HCT116 (cell line): Measurements from ENCODE around the gene DGCR6L. TPM values are rescaled to one million over a fixed set of nuclear protein-coding genes. Genes with fewer than 3 reads are reported as not detected.
"Not testable (repeated sequence)": the region's sequence is repeated elsewhere in the genome, so short reads cannot be mapped to it uniquely, and the experiment has no call there.

Experiments
- ATAC-seq: fragments of 200-7000 bp; cut with Tn5 transposase; 2 replicates; pipeline ENCODE4 v1.9.1; 2020; ENCODE audit warnings: mild to moderate bottlenecking, moderate library complexity
- BruUV-seq: library from RNA; stranded (reverse); fragments of 400-500 nt; replicated peaks from 2 replicates; lab custom pipeline; 2021; lab: Mats Ljungman, UMichigan
- CTCF ChIA-PET: fragments of 300-600 bp; sonication (Branson Sonifier 250); formaldehyde crosslinking; loops from one replicate; lab custom pipeline; 2021; ENCODE audit warnings: antibody characterized with exemption; lab: Charles Lee
- POLR2A ChIA-PET: fragments of 300-600, 350-600 bp; sonication (Branson Sonifier 250); formaldehyde crosslinking; loops from one replicate; lab custom pipeline; 2021; ENCODE audit warnings: antibody characterized with exemption; lab: Charles Lee
- RAD21 ChIA-PET, 2 experiments: fragments of 300-600 bp; sonication (Branson Sonifier 250); formaldehyde crosslinking; loops; one replicate each; lab custom pipeline; 2023; ENCODE audit warnings: low total read pairs in 2 of 2; ENCODE audit not compliant: uncharacterized antibody in 2 of 2, unreplicated experiment in 2 of 2, low non-redundant PET in 1 of 2; lab: Charles Lee
- DNase-seq: peaks from one replicate; pipeline ENCODE4 v3.0.0-alpha.2; 2010; ENCODE audit warnings: low read depth, low spot score
- H2AFZ ChIP-seq: fragments of 200-600 bp; shearing (Covaris generic), sonication (generic); 2 replicates; pipeline ENCODE4 v1.6.1; 2017; ENCODE audit warnings: low read depth, mixed run types, mixed read lengths, antibody characterized with exemption, low read length; ENCODE audit not compliant: poor library complexity, severe bottlenecking
- H3K27ac ChIP-seq: 2 replicates; pipeline ENCODE4 v1.5.1; 2012; ENCODE audit warnings: low read depth, low read length
- H3K27me3 ChIP-seq: fragments of 200-600 bp; sonication (generic); 2 replicates; pipeline ENCODE4 v1.6.1; 2016; ENCODE audit warnings: mixed run types, low read length, mixed read lengths; ENCODE audit not compliant: insufficient read depth
- H3K36me3 ChIP-seq, 2 experiments: fragments of 200-500 bp in 1 of 2; fragments of 200-600 bp in 1 of 2; sonication (Bioruptor generic) in 1 of 2; sonication (generic) in 1 of 2; 2 replicates each; pipeline versions ENCODE4 v1.5.1 to v1.6.1; 2014 to 2016; ENCODE audit warnings: low read length in 2 of 2, inconsistent platforms in 1 of 2, mixed read lengths in 1 of 2, mixed run types in 1 of 2; ENCODE audit not compliant: insufficient read depth in 2 of 2, control insufficient read depth in 1 of 2
- H3K4me1 ChIP-seq, 2 experiments: fragments of 200-600 bp in 1 of 2; sonication (generic) in 1 of 2; 2 replicates each; pipeline versions ENCODE4 v1.5.1 to v1.6.1; 2012 to 2017; ENCODE audit warnings: low read length in 2 of 2, inconsistent platforms in 1 of 2, mild to moderate bottlenecking in 1 of 2, mixed read lengths in 1 of 2, mixed run types in 1 of 2, moderate library complexity in 1 of 2; ENCODE audit not compliant: insufficient read depth in 2 of 2, control insufficient read depth in 1 of 2
- H3K4me2 ChIP-seq: fragments of 200-600 bp; sonication (generic); 2 replicates; pipeline ENCODE4 v1.6.1; 2017; ENCODE audit warnings: mixed run types, low read length, mixed read lengths
- H3K4me3 ChIP-seq, 2 experiments: fragments of 200-600 bp in 1 of 2; sonication (generic) in 1 of 2; replicated peaks in 1 of 2; 2 replicates each; pipeline ENCODE4 v1.5.1; 2011 to 2016; ENCODE audit warnings: low read length in 2 of 2, control low read depth in 1 of 2, low read depth in 1 of 2, mild to moderate bottlenecking in 1 of 2, mixed read lengths in 1 of 2, mixed run types in 1 of 2
- H3K79me2 ChIP-seq: fragments of 200-600 bp; sonication (generic); 2 replicates; pipeline ENCODE4 v1.6.1; 2017; ENCODE audit warnings: mild to moderate bottlenecking, mixed run types, low read length, moderate library complexity, mixed read lengths; ENCODE audit not compliant: insufficient read depth
- H3K9ac ChIP-seq: fragments of 200-600 bp; sonication (generic); 2 replicates; pipeline ENCODE4 v1.6.1; 2016; ENCODE audit warnings: low read length, mixed read lengths
- H3K9me2 ChIP-seq: fragments of 200-600 bp; sonication (generic), shearing (Covaris generic); 2 replicates; pipeline ENCODE4 v1.6.1; 2017; ENCODE audit warnings: mixed run types, mild to moderate bottlenecking, moderate library complexity; ENCODE audit not compliant: insufficient read depth
- H3K9me3 ChIP-seq, 2 experiments: fragments of 200-500 bp in 1 of 2; fragments of 200-600 bp in 1 of 2; sonication (Bioruptor generic) in 1 of 2; sonication (generic) in 1 of 2; 2 replicates each; pipeline ENCODE4 v1.6.1; 2014 to 2017; ENCODE audit warnings: low read length in 2 of 2, mixed read lengths in 2 of 2, inconsistent platforms in 1 of 2, low read depth in 1 of 2, mild to moderate bottlenecking in 1 of 2, mixed run types in 1 of 2, moderate library complexity in 1 of 2; ENCODE audit not compliant: control insufficient read depth in 1 of 2, insufficient read depth in 1 of 2
- H4K20me1 ChIP-seq: fragments of 200-600 bp; sonication (generic), shearing (Covaris generic); 2 replicates; pipeline ENCODE4 v1.6.1; 2017; ENCODE audit warnings: mixed run types, mild to moderate bottlenecking, moderate library complexity; ENCODE audit not compliant: insufficient read depth
- EZH2phosphoT487 ChIP-seq: fragments of 200-600 bp; IDR thresholded peaks from 2 replicates; pipeline ENCODE4 v1.6.1; 2018; ENCODE audit warnings: antibody characterized with exemption, borderline replicate concordance
- FOSL1 ChIP-seq: IDR thresholded peaks from 2 replicates; pipeline ENCODE4 v1.6.1; 2012; ENCODE audit warnings: low read depth
- JUND ChIP-seq: IDR thresholded peaks from 2 replicates; pipeline ENCODE4 v1.6.1; 2012
- SIN3A ChIP-seq: IDR thresholded peaks from 2 replicates; pipeline ENCODE4 v1.6.1; 2012; ENCODE audit warnings: low read depth
- TCF7L2 ChIP-seq: IDR thresholded peaks from 2 replicates; pipeline ENCODE4 v1.7.0; 2011; ENCODE audit warnings: borderline replicate concordance, inconsistent platforms; ENCODE audit not compliant: insufficient read depth, insufficient read length; ENCODE audit errors: extremely low read depth
- YY1 ChIP-seq: IDR thresholded peaks from 2 replicates; pipeline ENCODE4 v1.6.1; 2011; ENCODE audit warnings: low read length, low read depth, moderate library complexity, mild to moderate bottlenecking; ENCODE audit not compliant: insufficient replicate concordance; ENCODE audit errors: extremely low read depth
- ZFX ChIP-seq: fragments of 450-650 bp; IDR thresholded peaks from 2 replicates; pipeline ENCODE4 v1.6.1; 2017
- intact Hi-C: fragments of 100-400 bp; cut with micrococcal nuclease; formaldehyde crosslinking; loops from 2 replicates; pipeline ENCODE4 v1.10.0; 2022
- total RNA-seq: library from RNA; stranded (reverse); gene quantifications from one replicate; pipeline ENCODE4 v1.2.1, GENCODE V29; 2021; ENCODE audit not compliant: unreplicated experiment
- TF ChIP-seq, protein P1 (sequence below): IDR thresholded peaks from 2 replicates; pipeline ENCODE4 v1.6.1; 2012
- TF ChIP-seq, protein P2 (sequence below), 3 experiments: fragments of 200-600 bp in 1 of 3; sonication (generic) in 1 of 3; IDR thresholded peaks in 2 of 3; conservative IDR thresholded peaks in 1 of 3; 2 replicates each; pipeline ENCODE4 v1.5.1; 2012 to 2017; ENCODE audit warnings: low read depth in 2 of 3, low read length in 2 of 3, antibody characterized with exemption in 1 of 3, borderline replicate concordance in 1 of 3, control low read depth in 1 of 3, mild to moderate bottlenecking in 1 of 3, mixed read lengths in 1 of 3, mixed run types in 1 of 3, moderate library complexity in 1 of 3; ENCODE audit not compliant: insufficient read depth in 1 of 3
- TF ChIP-seq, protein P3 (sequence below): IDR thresholded peaks from 2 replicates; pipeline ENCODE4 v1.6.1; 2012
- TF ChIP-seq, protein P4 (sequence below): IDR thresholded peaks from 2 replicates; pipeline ENCODE4 v1.6.1; 2012; ENCODE audit warnings: low read depth

DGCR6L gene
- total RNA-seq, 1 experiment from 2014 or later = 44.9 TPM

DNA sequence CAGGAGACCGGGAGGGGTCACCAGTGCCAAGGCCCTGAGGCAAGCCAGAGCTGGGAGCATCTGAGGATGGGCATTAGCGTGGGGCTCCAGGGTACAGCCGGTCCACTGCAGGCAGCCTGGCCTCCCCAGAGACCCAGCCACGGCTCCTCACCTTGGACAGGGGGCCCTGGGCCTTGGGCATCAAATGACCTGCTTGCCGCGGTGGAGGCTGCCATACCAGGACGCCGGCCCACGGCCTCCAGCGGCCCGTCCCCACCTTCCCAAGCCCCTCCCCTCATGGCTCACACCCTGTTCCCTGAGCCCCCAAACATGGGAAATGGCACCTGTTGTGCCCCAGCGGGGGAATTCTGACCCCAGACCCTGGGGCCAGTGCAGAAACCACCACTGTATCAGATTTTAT lies 39.0 kb downstream of the DGCR6L start:
- Histone ChIP-seq H3K9me3 (no peaks in the 10 kb centered on the region), H3K9me2 (no peaks in the 10 kb centered on the region), H3K4me2 (no peak overlapping the region), H3K79me2 (no peaks in the 10 kb centered on the region), H3K4me1 (peaks cover 0 to 6% of the 10 kb centered on the region in 2 experiments; a peak in 2 of 4 replicates), H4K20me1 (no peaks in the 10 kb centered on the region), H3K4me3 (no peak overlapping the region), H2AFZ (no peak overlapping the region), H3K27me3 (no peaks in the 10 kb centered on the region), H3K27ac (no peak overlapping the region), H3K9ac (no peak overlapping the region), H3K36me3 (no peaks in the 10 kb centered on the region)
- intact Hi-C loops = no loop called here
- ATAC-seq (no peak), DNase-seq (no peak)
- no peak for TF ChIP-seq ZFX
- TF ChIP-seq YY1 = no peak
- TF ChIP-seq SIN3A = no peak
- no peak for TF ChIP-seq EZH2phosphoT487
- TF ChIP-seq, protein P1, sequence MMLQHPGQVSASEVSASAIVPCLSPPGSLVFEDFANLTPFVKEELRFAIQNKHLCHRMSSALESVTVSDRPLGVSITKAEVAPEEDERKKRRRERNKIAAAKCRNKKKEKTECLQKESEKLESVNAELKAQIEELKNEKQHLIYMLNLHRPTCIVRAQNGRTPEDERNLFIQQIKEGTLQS = no peak
- TF ChIP-seq, protein P2, sequence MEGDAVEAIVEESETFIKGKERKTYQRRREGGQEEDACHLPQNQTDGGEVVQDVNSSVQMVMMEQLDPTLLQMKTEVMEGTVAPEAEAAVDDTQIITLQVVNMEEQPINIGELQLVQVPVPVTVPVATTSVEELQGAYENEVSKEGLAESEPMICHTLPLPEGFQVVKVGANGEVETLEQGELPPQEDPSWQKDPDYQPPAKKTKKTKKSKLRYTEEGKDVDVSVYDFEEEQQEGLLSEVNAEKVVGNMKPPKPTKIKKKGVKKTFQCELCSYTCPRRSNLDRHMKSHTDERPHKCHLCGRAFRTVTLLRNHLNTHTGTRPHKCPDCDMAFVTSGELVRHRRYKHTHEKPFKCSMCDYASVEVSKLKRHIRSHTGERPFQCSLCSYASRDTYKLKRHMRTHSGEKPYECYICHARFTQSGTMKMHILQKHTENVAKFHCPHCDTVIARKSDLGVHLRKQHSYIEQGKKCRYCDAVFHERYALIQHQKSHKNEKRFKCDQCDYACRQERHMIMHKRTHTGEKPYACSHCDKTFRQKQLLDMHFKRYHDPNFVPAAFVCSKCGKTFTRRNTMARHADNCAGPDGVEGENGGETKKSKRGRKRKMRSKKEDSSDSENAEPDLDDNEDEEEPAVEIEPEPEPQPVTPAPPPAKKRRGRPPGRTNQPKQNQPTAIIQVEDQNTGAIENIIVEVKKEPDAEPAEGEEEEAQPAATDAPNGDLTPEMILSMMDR (IDR thresholded peaks at IDR 0.05 in 2 of 3, conservative IDR thresholded peaks at IDR 0.05 in 1 of 3; ENCODE audit: borderline replicate concordance in 1 of 3, insufficient read depth in 1 of 3, low read depth in 2 of 3, low read length in 2 of 3) = no peak
- TF ChIP-seq FOSL1 = no peak
- no peak for TF ChIP-seq JUND
- TF ChIP-seq, protein P3, sequence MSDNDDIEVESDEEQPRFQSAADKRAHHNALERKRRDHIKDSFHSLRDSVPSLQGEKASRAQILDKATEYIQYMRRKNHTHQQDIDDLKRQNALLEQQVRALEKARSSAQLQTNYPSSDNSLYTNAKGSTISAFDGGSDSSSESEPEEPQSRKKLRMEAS = no peak
- TF ChIP-seq, protein P4, sequence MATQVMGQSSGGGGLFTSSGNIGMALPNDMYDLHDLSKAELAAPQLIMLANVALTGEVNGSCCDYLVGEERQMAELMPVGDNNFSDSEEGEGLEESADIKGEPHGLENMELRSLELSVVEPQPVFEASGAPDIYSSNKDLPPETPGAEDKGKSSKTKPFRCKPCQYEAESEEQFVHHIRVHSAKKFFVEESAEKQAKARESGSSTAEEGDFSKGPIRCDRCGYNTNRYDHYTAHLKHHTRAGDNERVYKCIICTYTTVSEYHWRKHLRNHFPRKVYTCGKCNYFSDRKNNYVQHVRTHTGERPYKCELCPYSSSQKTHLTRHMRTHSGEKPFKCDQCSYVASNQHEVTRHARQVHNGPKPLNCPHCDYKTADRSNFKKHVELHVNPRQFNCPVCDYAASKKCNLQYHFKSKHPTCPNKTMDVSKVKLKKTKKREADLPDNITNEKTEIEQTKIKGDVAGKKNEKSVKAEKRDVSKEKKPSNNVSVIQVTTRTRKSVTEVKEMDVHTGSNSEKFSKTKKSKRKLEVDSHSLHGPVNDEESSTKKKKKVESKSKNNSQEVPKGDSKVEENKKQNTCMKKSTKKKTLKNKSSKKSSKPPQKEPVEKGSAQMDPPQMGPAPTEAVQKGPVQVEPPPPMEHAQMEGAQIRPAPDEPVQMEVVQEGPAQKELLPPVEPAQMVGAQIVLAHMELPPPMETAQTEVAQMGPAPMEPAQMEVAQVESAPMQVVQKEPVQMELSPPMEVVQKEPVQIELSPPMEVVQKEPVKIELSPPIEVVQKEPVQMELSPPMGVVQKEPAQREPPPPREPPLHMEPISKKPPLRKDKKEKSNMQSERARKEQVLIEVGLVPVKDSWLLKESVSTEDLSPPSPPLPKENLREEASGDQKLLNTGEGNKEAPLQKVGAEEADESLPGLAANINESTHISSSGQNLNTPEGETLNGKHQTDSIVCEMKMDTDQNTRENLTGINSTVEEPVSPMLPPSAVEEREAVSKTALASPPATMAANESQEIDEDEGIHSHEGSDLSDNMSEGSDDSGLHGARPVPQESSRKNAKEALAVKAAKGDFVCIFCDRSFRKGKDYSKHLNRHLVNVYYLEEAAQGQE = no peak
- no peak for TF ChIP-seq TCF7L2
- no TSS peak for BruUV-seq
- ChIA-PET CTCF (no interaction called here), RAD21 (no interaction called here), POLR2A (no interaction called here)

DNA sequence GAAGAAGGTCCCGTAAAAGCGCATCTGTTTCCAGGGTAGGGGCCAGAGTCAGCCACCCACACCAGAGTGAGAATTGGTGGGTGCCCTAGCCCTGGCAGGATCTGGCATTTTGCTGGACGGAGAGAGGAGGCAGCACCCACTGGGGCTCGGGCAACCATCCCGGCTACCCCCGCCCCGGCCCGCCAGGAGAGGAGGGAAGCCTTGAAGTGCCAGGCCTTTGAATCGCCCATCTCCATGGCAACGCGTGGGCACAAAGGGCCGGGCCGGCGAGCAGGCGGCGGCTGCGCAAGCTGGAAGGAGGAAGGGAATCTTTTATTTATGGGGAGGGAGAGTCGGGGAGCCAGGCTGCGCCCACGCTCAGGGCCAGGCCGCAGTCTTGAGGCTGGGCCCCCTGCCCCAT lies 39.7 kb downstream of the DGCR6L start:
- BruUV-seq, ATAC-seq, POLR2A ChIA-PET, H3K27ac ChIP-seq, H3K9me2 ChIP-seq, H3K36me3 ChIP-seq, H3K4me1 ChIP-seq, intact Hi-C loops, CTCF ChIA-PET, DNase-seq, H2AFZ ChIP-seq, H3K9me3 ChIP-seq, H3K79me2 ChIP-seq, H3K9ac ChIP-seq, RAD21 ChIA-PET, H3K4me2 ChIP-seq, H3K27me3 ChIP-seq, H4K20me1 ChIP-seq, H3K4me3 ChIP-seq: not testable (repeated sequence)
